ENCODE results near the gene PPP1R9B.

DNA sequence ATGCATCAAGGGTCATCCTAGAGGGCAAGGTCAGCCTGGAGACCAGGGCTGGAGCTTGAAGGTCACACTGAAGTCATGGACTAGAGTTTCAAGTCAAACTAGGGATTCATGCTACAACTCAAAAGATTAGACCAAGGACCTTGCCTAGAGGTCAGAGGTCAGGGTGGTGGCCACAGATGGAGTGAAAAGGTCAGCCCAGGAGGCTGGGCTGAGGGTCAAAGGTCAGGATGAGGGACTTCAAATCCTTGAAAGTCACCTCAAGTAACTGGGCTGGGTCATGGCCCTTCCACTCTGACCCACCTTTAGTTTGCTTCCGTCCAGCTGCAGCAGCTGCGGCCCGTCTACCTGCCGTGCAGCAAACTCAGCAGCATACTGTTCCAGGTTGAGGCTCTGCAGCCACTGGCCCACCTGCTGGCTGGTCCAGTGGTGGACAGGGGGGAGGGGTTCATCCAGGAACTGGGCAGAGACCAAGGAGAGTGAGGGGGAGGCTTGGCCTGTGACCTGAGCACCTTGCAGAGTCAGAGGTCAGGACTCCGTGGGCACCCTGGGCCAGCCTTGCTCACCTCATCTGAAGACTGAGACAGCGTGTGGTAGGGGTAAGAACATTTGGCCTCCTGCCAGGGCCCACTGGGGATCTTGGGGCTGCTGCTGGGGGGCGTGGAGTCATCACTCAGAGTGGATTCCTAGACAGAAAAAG is 36.7 kb downstream of the PPP1R9B start:
- TF ChIP-seq CTCF (IDR thresholded peaks at IDR 0.05) (no peak), POLR2A (IDR thresholded peaks at IDR 0.05) (no peak), POLR2AphosphoS5 (IDR thresholded peaks at IDR 0.05) (no peak)

Measured in breast epithelium (tissue), 3 donors.